GM21528 (cell line): ENCODE results near the gene MAP3K7.

Source experiments
- ATAC-seq: cut with Tn5 transposase; IDR thresholded peaks from one replicate; pipeline ENCODE4 v1.9.1; 2021; ENCODE audit warnings: mild to moderate bottlenecking, moderate library complexity; ENCODE audit not compliant: unreplicated experiment, low FRiP score

MAP3K7 gene

DNA sequence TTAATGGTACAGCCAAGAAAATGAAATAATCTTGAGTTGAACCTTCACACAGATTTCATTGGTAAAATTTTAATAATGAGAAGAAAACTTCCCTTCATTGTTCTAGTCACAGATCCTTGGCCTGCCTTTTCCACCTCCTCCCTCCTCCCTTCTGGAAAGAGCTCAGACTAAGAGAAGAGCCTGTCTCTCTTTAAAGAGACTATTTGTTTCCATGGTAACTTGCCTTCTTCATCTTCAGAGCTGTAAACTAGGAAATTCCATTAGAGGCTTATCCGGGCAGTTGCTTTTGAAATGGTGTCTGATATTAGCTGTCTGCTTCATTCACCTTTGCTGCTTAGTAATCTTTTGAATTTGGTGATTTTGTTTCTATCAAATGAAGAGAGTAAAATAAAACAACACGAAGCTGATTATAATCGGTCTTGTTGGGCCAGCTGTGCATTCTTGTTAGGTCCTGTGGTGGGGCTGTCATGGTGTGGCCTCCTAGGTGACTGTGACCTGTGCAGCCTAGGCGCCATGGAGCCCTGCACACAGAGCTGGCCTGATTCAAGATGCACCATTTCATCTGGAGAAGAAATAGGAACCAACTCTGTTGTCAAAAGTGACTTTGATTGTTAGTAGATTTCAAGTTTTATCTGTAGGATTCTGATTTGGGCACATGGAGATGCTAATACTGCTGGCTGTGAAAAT, 96.7 kb downstream of the MAP3K7 start:
- ATAC-seq, result no peak

DNA sequence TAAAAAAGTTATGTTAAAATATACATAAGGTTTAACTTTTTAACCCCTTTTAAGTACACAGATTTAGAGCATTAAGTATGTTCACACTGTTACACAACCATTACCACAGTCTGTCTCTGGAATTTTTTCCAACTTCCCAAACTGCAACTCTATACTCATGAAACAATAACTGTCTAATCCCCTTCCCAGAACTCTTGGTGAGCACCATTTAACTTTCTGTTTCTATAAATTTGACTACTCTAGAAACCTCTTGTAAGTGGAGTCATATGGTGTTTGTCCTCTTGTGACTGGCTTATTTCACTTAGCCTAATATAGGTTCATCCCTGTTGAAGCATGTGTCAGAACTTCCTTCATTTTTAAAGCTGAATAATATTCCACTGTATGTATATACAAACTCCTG, 98.1 kb downstream of the MAP3K7 start:
- ATAC-seq, result no peak

DNA sequence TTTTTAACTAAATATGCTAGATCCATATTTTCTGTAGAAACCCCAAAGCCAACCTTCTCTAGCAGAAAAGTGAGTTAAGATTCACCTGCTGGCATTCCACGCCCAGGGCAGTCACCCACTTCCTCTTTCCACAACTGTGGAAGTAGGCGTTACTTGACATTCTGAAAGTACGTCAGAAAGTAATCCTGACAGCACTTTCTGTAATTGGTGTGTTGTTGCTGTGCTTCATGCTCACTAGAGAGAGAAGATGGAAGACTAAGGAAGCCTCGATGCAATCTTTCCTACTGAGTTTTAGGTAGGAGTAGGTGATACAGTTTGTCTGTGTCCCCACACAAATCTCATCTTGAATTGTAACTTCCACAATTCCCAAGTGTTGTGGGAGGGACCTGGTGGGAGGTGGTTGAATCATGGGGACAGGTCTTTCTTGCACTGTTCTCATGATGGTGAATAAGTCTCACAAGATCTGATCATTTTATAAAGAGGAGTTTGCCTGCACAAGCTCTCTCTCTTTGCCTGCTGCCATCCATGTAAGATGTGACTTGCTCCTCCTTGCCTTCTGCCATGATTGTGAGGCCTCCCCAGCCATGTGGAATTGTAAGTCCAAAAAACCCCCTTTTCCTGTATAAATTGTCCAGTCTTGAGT, 101.1 kb downstream of the MAP3K7 start:
- ATAC-seq, result no peak

DNA sequence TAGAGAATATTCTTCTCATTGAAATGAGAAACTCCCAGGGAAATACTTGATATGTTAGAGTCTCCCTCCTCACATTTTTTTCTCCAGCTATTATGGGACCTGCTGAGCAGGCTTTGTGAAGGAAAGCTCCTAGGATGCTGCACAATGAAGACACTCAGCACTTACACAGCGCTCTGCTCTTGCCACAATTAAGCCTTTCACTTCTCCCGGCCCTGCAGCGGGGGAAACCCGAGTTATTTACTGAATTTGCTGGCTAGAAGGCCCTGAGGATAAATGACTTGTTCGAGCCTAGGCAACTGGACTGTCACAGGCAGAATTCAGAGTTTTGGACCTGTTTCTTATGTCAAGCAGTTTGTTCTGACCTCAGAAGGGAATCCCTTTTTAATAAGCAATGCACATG, 102.0 kb downstream of the MAP3K7 start:
- no peak for ATAC-seq

DNA sequence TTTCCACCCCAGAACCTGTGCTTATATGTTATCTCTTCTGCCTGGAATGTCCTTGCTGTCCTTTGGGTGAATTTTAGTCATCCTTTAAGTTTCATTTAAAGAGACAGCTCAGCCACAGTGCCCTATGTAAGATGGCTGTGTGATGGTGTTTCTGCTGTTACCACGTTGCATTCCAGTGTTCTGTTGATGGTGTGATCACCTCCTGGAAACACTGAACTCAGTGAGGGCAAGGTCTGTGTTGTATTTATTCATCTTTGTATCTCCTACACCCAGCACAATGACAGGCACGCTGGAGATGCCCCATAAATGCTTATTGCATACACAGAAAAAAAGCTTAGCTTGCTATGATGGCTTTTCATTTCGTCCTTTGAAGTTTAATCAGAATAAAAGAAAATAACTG, 102.5 kb downstream of the MAP3K7 start:
- no peak for ATAC-seq

DNA sequence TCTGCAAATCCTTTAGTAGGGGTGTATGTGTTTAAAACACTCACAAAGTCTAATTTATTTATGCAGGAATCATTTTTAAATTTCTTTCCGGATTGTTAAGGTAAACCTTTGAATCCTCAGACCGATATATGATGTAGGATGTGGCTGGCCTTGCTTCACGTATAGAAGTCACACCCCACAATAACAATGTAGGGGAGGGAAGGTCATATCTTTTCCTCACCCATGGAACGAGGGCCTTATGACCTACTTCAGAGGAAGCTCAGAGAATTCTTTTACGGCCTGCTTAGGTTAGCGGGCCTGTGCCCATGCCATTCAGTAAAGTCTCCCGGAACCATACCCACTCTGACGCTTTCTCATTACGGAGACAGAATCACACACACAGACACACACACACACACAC, 102.9 kb downstream of the MAP3K7 start:
- ATAC-seq, result no peak

DNA sequence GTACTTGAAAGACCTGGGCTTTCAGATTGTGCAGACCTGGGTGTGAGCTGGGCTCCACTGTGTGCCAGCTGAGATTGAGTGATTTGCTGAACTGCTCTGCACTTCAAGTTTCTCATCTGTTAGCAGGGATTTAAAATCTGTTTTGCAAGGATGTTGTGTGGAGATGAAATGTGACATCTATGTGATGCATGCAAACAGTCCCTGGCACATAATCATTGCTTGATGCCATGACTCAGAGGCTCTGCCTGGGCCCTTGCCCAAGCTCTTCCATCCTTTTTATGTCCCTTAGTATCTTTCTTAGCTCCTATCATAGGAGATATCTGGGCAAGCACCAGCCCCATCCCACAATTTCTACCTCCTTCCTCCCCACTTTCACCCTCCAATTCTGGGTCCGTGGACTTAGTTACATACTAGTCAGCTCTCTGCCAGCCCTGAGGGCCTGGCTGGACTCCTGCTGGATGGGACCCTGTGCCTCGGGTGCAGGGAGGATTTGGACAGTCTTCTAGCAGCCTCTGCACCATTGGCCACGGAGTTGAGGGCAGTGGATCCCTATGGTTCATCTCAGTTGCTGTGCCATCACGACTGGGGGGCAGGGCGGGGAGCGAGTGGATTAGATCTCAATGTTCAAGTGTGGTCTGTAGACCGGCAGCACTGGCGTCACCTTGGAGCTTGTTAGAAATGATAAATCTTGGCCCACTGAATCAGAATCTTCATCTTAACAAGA, 103.6 kb downstream of the MAP3K7 start:
- no peak for ATAC-seq

DNA sequence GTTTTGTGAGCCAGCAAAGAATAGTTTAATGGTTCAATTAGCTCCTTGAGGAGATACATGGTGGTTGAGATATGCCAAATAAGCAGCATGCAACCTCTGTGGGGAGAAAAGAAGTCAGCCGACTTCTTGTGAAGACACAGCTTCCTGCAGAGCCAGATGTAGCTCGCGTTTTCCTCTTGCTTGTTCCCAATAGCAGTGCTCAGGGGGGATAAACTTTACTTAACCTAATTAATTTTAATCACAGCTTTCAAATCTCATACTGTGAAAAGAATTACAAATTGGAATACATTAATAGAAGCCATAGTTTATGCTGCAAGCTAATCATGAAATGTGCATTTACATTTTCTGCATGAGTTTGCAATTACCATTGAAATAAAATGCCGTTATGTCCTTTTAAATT, 106.2 kb downstream of the MAP3K7 start:
- ATAC-seq, result no peak

DNA sequence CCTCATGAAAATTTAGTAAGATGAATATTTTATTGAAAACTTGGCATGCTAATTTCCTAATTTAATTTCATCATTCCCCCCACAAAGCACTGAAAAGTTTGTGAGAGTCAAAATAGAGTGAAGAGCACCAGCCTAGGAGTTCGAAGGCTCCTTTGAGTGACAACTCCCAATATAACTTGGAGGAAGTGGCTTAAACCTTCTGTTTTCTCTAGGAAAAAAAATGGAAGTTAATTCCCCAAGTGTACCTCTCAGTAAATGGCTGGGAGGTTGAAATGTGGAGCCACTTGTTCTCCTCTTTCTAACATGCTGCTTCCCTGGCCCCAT, 107.3 kb downstream of the MAP3K7 start:
- ATAC-seq, result no peak

DNA sequence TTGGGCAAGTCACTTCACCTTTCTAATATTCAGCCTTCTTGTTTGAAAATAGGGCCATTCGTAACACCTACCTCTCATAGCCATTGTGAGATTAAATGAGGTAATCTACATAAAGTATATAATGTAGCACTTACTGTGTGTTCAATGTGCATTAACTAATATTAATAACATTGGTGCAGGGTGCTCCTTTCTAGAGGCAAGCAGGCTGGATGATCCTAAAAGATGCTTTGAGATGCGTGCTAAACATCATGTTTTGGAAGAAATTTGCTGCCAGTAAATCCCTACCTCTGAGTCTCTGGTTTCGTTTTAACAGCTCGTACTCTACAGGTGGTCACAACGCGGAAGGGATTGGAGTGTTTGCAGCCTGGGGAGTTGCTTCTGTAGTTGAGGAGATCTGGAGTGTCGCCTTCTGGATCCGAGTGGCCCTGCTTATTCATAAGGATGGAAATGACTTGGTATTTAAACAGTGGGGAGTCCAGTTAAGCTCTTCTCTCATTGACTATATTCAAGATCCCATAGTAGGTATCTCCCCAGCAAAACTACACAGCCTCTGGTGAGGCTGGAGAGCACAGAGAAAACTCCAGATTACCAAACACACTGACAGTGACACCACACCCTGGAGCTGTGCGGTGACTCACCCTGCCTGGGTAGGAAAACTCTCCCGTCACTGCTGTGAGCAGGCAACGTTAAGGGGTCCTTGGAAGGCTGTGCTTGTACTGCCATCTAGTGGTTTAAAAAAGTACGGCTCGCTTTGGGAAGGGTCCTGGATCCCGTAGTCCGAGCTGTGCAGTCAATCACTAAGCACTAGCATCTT, 107.9 kb downstream of the MAP3K7 start:
- peak; percentile 78 for ATAC-seq

DNA sequence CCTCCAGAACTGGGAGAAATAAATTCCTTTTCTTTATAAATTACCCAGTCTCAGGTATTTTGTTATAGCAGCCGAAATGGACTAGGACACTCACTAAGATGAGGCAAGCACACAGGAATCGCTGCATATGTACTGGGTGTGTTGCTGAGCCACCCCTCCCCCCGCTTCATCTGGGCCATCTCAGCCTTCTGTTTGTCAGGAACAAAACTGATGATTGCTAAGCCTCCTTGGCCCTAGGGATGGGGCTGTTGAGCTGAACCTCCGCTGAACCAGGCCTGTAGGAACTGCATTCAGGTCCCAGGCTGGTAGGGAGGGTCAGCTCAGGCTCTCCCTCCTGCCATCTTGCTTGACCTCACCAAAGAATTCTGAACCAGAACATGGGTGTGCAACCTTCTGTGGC, 108.6 kb downstream of the MAP3K7 start:
- no peak for ATAC-seq

DNA sequence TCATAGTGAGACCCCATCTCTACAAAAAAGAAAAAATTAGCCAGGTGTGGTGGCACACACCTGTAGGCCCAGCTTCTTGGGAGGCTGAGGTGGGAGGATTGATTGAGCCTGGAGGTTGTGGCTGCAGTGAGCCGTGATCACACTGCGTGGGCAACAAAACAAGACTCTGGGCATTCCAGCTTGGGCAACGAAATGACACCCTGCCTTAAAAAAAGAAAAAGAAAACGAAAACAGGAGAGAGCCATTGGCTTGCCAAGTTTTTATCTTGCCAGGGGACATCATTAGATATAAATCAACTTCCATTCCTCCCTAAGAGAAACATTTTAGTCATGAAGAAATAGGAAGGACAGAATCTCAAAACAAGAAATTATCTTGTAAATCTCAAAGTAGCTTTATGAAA, 109.5 kb downstream of the MAP3K7 start:
- ATAC-seq, result no peak

DNA sequence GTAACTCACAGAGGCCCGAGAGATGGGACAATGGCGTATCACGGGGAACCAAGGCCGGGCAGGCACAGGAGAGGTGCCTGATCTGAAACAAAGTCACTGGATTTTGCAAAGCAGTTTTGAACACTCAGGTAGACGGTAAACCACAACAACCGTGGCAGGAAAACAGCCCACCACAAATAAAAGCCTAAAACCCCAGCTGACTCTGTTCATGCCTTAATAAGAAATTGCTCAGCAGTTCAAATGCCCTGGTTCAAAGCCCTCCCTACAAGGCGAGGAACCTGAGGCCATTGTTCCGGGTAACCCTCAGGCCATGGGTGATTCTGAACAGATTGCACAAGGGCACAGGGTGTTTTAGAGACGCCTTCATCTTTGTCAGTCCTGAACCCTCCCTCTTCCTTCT, 114.2 kb downstream of the MAP3K7 start:
- no peak for ATAC-seq

DNA sequence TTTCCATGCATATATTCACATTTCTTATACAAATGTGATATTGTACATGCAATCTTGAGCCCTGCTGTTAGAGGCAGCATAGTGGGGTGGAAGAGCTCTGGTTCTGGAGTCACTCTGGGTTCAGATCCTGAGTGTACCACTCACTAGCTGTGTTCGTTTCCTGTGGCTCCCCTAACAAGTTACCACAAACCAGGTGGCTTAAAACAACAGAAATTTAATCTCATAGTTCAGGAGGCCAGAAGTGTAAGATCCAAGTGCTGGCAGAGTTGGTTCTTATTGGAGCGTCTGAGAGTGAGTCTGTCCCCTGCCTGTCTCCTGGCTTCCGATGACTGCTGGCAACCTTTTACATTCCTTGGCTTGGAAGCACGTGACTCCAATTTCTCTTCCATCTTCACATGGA, 115.6 kb downstream of the MAP3K7 start:
- no peak for ATAC-seq

DNA sequence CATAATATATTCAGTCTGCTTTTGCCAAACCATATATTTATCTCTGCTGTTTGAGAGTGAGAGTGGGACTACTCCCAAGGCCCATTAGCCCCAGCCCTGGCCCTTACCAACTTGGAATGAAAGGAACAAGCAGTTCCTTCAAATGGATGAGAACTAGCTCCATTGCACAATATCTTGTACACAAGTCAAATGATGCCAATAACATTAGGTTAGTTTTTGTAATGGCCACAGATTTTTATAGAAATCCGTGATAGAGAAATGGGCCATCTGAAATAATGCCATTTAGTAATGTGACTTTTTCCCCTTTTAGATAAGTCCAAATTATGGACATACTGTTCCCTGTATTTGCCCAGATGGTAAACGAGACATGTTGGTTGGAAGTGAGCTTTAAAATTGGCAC, 117.0 kb downstream of the MAP3K7 start:
- no peak for ATAC-seq

DNA sequence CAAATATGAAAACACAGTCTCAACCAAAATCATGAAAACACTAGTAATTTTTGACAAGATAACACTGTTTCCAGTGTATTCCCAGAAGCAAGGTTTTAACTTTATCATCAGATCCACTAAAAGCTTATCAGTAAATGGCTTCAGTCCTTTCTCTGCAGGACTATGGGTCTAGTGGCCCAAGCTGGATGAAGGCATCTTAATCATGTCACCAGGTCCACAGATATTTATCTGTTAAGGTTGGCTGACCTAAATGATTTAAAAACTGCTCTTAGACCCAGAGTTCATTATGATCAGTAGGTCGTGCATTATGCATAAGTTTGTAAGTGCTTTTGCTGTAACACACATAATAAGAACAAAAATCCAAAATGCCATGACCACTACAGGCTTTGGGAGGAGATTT, 118.0 kb downstream of the MAP3K7 start:
- no peak for ATAC-seq

DNA sequence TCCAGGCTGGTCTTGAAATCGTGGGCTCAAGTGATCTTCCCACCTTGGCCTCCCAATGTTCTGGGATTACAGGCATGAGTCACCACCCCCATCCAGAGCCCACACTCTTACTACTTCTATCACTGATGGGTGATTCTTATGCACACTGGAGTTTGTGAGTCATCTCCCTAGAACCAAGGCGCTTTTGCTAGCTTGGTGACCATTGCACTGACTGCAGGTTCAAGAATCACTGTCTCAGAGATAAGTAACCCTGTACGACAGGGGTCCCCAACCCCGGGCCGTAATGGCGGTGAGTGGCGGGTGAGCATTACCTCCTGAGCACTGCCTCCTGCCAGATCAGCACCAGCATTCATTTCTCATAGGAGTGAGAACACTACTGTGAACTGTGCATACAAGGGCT, 118.8 kb downstream of the MAP3K7 start:
- no peak for ATAC-seq

DNA sequence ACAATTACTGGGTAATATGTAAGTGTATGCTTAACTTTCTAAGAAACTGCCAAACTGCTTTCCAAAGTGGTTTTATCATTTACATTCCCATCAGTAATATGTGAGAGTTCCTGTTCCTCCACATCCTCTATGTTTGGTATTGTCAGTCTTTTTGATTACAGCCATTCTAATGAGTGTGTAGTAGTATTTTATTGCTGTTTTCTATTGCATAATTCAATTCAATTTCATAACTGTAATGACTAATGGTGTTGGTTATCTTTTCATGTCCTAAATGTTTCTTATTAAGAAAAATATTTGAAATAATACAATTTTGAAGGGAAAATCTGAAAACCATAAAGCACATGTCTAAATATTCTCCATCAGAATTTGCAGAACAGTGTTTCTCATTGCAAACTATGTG, 119.3 kb downstream of the MAP3K7 start:
- ATAC-seq, result no peak

DNA sequence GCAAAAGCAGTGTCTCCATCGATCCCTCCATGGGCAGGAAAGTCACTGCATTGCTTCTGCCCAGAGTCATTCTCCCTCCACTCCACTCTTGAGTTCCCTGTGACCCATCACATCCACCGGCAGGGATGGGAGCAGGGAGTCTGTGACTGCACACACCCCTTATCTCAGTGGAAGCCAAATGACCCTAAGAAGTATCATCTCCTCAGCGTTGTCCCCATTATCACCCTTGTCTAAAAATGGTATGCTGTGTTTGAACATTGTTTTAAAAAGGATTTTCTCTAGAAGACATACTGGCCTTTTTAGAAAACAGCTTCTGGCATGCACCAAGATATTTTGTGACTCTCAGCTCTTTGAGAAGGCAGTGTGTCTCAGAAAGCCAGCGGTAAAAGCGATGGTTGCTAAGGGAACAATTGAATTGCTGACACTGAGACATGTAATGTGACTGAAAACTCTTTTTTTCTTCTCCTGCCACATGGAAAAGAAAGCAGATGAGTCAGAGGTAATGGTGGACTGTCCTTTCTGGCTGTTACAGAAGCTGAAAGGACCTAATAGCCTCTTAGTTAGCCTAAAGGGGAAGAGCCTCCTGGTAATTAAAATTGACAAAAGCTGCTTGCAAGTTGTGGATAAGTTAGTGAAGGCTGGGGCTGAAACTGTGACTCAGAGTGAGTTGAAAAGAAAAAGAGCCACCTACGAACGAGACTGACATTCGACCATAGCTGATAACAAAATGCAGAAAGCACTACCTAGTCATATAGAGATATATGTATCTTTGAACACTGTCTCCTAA, 120.5 kb downstream of the MAP3K7 start:
- no peak for ATAC-seq

DNA sequence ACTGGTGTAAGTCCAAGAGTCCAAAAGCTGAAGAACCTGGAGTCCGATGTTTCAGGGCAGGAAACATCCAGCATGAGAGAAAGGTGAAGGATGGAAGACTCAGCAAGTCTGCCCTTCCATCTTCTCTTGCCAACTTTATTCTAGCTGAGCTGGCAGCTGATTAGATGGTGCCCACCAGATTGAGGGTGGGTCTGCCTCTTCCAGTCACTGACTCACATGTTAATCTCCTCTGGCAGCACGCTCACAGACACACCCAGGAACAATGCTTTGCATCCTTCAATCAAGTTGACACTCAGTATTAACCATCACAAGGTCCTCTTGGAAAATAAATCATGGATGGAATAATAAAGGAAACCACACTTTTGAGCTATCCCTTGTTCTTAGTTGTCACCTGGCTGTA, 121.2 kb downstream of the MAP3K7 start:
- no peak for ATAC-seq

DNA sequence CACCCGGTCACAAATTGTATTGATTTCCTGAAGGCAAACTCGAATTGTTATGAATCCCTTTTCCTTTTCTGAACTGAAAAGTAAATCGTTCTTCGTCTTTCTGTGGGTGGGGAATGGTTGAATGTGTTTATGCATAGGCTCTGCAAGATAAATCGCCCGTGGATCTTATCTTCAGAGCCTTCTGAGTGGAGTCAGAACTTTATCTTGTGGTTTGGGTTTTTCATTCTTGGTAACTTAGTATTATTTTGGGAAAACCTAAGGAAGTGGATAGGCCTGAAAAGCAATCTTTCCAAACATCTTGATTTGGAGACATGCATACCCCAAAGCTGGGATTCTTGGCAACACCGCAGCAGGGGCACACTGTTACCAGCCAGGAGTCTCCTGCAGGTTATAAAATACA, 122.4 kb downstream of the MAP3K7 start:
- no peak for ATAC-seq
